T-cell (primary cell): ENCODE data around the gene SPINDOC. TPM values are rescaled to one million over a fixed set of nuclear protein-coding genes. Genes with fewer than 3 reads are reported as not detected.

Experiments
- ATAC-seq, 4 experiments: fragments of 200-7000 bp in 3 of 4; fragments of 150-1000 bp in 1 of 4; cut with Tn5 transposase; replicated peaks in 1 of 4; 1 replicate in 3 of 4; 2 replicates in 1 of 4; pipeline ENCODE4 v1.10.0; 2021; ENCODE audit warnings: moderate library complexity in 3 of 4, mild to moderate bottlenecking in 2 of 4, moderate number of reproducible peaks in 1 of 4
- CTCF ChIA-PET, 2 donors: fragments of 300-600 bp; sonication (Branson Sonifier 250); formaldehyde crosslinking; loops; one replicate each; lab custom pipeline; 2022; ENCODE audit warnings: antibody characterized with exemption in 2 of 2; lab: Charles Lee
- POLR2A ChIA-PET, 2 donors: fragments of 300-600 bp; sonication (Branson Sonifier 250); formaldehyde crosslinking; loops; one replicate each; lab custom pipeline; 2022; ENCODE audit warnings: antibody characterized with exemption in 2 of 2; lab: Charles Lee
- DNase-seq, 35 experiments: peaks; one replicate each; pipeline versions ENCODE4 v3.0.0 to v3.0.0-alpha.2; 2013 to 2023
- H3K27ac ChIP-seq: one replicate; pipeline ENCODE4 v1.5.1; 2013; ENCODE audit warnings: low read length
- H3K27me3 ChIP-seq, 2 experiments: replicated peaks in 1 of 2; 1 replicate in 1 of 2; 2 replicates in 1 of 2; pipeline versions ENCODE4 v1.6.1 to v1.7.0; 2013; ENCODE audit warnings: low read length in 1 of 2, mixed read lengths in 1 of 2; ENCODE audit not compliant: control insufficient read depth in 2 of 2, insufficient read depth in 2 of 2; ENCODE audit errors: extremely low read depth in 1 of 2
- H3K36me3 ChIP-seq, 2 donors: 1 replicate in 1 of 2; 2 replicates in 1 of 2; pipeline versions ENCODE4 v1.6.1 to v1.7.0; 2013; ENCODE audit warnings: low read length in 1 of 2; ENCODE audit not compliant: control insufficient read depth in 2 of 2, insufficient read depth in 1 of 2; ENCODE audit errors: extremely low read depth in 1 of 2
- H3K4me1 ChIP-seq, 2 experiments: 1 replicate in 1 of 2; 2 replicates in 1 of 2; pipeline versions ENCODE4 v1.6.1 to v1.7.0; 2013; ENCODE audit warnings: low read length in 2 of 2, mixed read lengths in 1 of 2; ENCODE audit not compliant: insufficient read depth in 2 of 2, control insufficient read depth in 1 of 2; ENCODE audit errors: extremely low read depth in 1 of 2
- H3K4me3 ChIP-seq, 2 donors: 1 replicate in 1 of 2; 2 replicates in 1 of 2; pipeline versions ENCODE4 v1.5.1 to v1.7.0; 2013; ENCODE audit warnings: mild to moderate bottlenecking in 2 of 2, low read length in 1 of 2, moderate library complexity in 1 of 2; ENCODE audit not compliant: control insufficient read depth in 1 of 2; ENCODE audit errors: extremely low read depth in 1 of 2
- H3K9me3 ChIP-seq: 2 replicates; pipeline ENCODE4 v1.7.0; 2013
- H3K27ac Mint-ChIP-seq, 2 donors: one replicate each; pipeline ENCODE4 v1.8.0; 2020 to 2021; ENCODE audit warnings: mild to moderate bottlenecking in 2 of 2, mixed read lengths in 2 of 2
- H3K27me3 Mint-ChIP-seq, 2 donors: one replicate each; pipeline ENCODE4 v1.8.0; 2021 to 2022; ENCODE audit warnings: mixed read lengths in 2 of 2
- H3K36me3 Mint-ChIP-seq: one replicate; pipeline ENCODE4 v1.8.0; 2021; ENCODE audit warnings: mixed read lengths
- H3K4me1 Mint-ChIP-seq, 3 donors: one replicate each; pipeline ENCODE4 v1.8.0; 2020 to 2022; ENCODE audit warnings: mixed read lengths in 3 of 3, mild to moderate bottlenecking in 1 of 3
- H3K4me3 Mint-ChIP-seq, 3 donors: one replicate each; pipeline ENCODE4 v1.8.0; 2020 to 2022; ENCODE audit warnings: mild to moderate bottlenecking in 3 of 3, mixed read lengths in 3 of 3, moderate library complexity in 3 of 3
- H3K9me3 Mint-ChIP-seq, 3 donors: one replicate each; pipeline ENCODE4 v1.8.0; 2020 to 2022; ENCODE audit warnings: mixed read lengths in 3 of 3
- WGBS: methylation state at CpG from one replicate; pipeline ENCODE4 v1.1.5; 2013; ENCODE audit warnings: missing lambda C conversion rate; ENCODE audit not compliant: insufficient coverage; 5-methylcytosine and 5-hydroxymethylcytosine counted together
- total RNA-seq, 35 experiments: library from RNA in 6 of 35; stranded (reverse) in 6 of 35; fragments of 120-200 nt in 1 of 35; gene quantifications; one replicate each; pipeline versions ENCODE4 v1.2.1 to v1.2.4 and lab custom pipeline; 2013 to 2026

SPINDOC gene
- total RNA-seq, 5 donors from 2014 or later (not counting 1 experiment from before 2014, with no cell fraction given): 8.1 to 16.1 (median 15.3) TPM

- DNase-seq: peak in 13 of 35 experiments; percentile 7 to 25 (median 17)
- H3K27me3 Mint-ChIP-seq: no peaks in the 10 kb centered on the region
- H3K36me3 Mint-ChIP-seq: peaks cover 12% of the 10 kb centered on the region
- peak overlapping the region; percentile 44 for H3K27ac ChIP-seq
- no peak for ATAC-seq
- WGBS: under 1% methylated on average over 39 of the region's 40 CpGs
- H3K4me1 ChIP-seq: peaks cover 29 to 58% of the 10 kb centered on the region in 2 experiments
- H3K9me3 Mint-ChIP-seq: no peaks in the 10 kb centered on the region
- peak overlapping the region; percentile 89 to 90 for H3K27ac Mint-ChIP-seq
- H3K36me3 ChIP-seq: peaks cover 5 to 26% of the 10 kb centered on the region in 2 donors
- peaks cover 61 to 66% (median 65%) of the 10 kb centered on the region in 3 donors for H3K4me1 Mint-ChIP-seq
- peak overlapping the region; percentile 84 to 94 (median 84) for H3K4me3 Mint-ChIP-seq
- H3K9me3 ChIP-seq: no peaks in the 10 kb centered on the region
- CTCF ChIA-PET: interaction anchor here in 1 of 2 donors (0.5 to 3.5 kb wide), 5 partner anchors 9 to 106 kb away, joined by 3 to 31 read pairs (median 4); no protein-coding TSS in a partner anchor
- peak overlapping the region; percentile 92 to 95 for H3K4me3 ChIP-seq
- POLR2A ChIA-PET: interaction anchor here in 1 of 2 donors (0.6 kb wide), 2 partner anchors 19 to 40 kb away, joined by 3 to 4 read pairs; no protein-coding TSS in a partner anchor
- H3K27me3 ChIP-seq: no peaks in the 10 kb centered on the region
These were observed 26.5 kb downstream of the SPINDOC start for GRCh38 chr11:63839508-63840355.

- Histone ChIP-seq H3K36me3 (peaks cover 5 to 30% of the 10 kb centered on the region in 2 donors), H3K4me3 (peak overlapping the region; percentile 92 to 95), H3K27ac (peak overlapping the region; percentile 44), H3K27me3 (no peaks in the 10 kb centered on the region), H3K4me1 (peaks cover 33 to 66% of the 10 kb centered on the region in 2 experiments), H3K9me3 (no peaks in the 10 kb centered on the region)
- Mint-ChIP-seq H3K27me3 (no peaks in the 10 kb centered on the region), H3K4me3 (peak overlapping the region; percentile 84 to 94 (median 84)), H3K4me1 (peaks cover 69 to 74% (median 73%) of the 10 kb centered on the region in 3 donors), H3K27ac (peak overlapping the region; percentile 89 to 90), H3K36me3 (peaks cover 13% of the 10 kb centered on the region), H3K9me3 (no peaks in the 10 kb centered on the region)
- DNase-seq (peak in 3 of 35 experiments; percentile 16 to 35 (median 17)), ATAC-seq (no peak)
- POLR2A ChIA-PET: no interaction called here
- CTCF ChIA-PET: interaction anchor here in 1 of 2 donors (0.6 kb wide), 1 partner anchor 107 kb away, joined by 5 read pairs; no protein-coding TSS in a partner anchor
- 2% methylated on average over 13 of the region's 13 CpGs for WGBS
These were observed 27.3 kb downstream of the SPINDOC start for GRCh38 chr11:63840356-63841060.

GRCh38 chr11:63841554-63841953 is 28.3 kb downstream of the SPINDOC start:
- Mint-ChIP-seq H3K27me3 (no peaks in the 10 kb centered on the region), H3K4me1 (peaks cover 73 to 77% (median 76%) of the 10 kb centered on the region in 3 donors), H3K4me3 (peak overlapping the region; percentile 84 to 94 (median 84)), H3K36me3 (peaks cover 20% of the 10 kb centered on the region), H3K27ac (peak overlapping the region; percentile 89 to 90), H3K9me3 (no peaks in the 10 kb centered on the region)
- no peak for ATAC-seq
- Histone ChIP-seq H3K27ac (no peak overlapping the region), H3K4me1 (peaks cover 34 to 69% of the 10 kb centered on the region in 2 experiments), H3K4me3 (peak overlapping the region; percentile 48 to 95), H3K9me3 (no peaks in the 10 kb centered on the region), H3K36me3 (peaks cover 5 to 30% of the 10 kb centered on the region in 2 donors), H3K27me3 (no peaks in the 10 kb centered on the region)
- CTCF ChIA-PET: interaction anchor here in 1 of 2 donors (0.6 to 0.7 kb wide), 2 partner anchors 65 to 124 kb away, joined by 3 read pairs; no protein-coding TSS in a partner anchor
- POLR2A ChIA-PET: no interaction called here
- 38% methylated on average over 2 of the region's 3 CpGs for WGBS
- peak in 1 of 35 experiments; percentile 10 for DNase-seq

- Histone ChIP-seq H3K9me3 (no peaks in the 10 kb centered on the region), H3K4me3 (no peak overlapping the region), H3K4me1 (peaks cover 25 to 71% of the 10 kb centered on the region in 2 experiments), H3K27ac (no peak overlapping the region), H3K27me3 (no peaks in the 10 kb centered on the region), H3K36me3 (peaks cover 5 to 34% of the 10 kb centered on the region in 2 donors)
- Mint-ChIP-seq H3K9me3 (no peaks in the 10 kb centered on the region), H3K27me3 (no peaks in the 10 kb centered on the region), H3K36me3 (peaks cover 23% of the 10 kb centered on the region), H3K27ac (peak overlapping the region; percentile 79 to 81), H3K4me3 (peak overlapping the region in 1 of 3 donors; percentile 94), H3K4me1 (peaks cover 73 to 77% (median 76%) of the 10 kb centered on the region in 3 donors)
- POLR2A ChIA-PET: interaction anchor here in 1 of 2 donors (1.0 kb wide), 1 partner anchor 19 kb away, joined by 3 read pairs; no protein-coding TSS in a partner anchor
- DNase-seq (no peak), ATAC-seq (no peak)
- CTCF ChIA-PET: interaction anchor here in 1 of 2 donors (0.5 to 1.0 kb wide), 2 partner anchors 33 to 631 kb away, joined by 4 to 5 read pairs; no protein-coding TSS in a partner anchor
- WGBS: 50% methylated on average over 1 of the region's 1 CpG
These were observed 29.8 kb downstream of the SPINDOC start for GRCh38 chr11:63843041-63843440.

- POLR2A ChIA-PET: no interaction called here
- CTCF ChIA-PET: interaction anchor here in 1 of 2 donors (0.6 to 1.7 kb wide), 2 partner anchors 18 to 46 kb away, joined by 3 to 4 read pairs; no protein-coding TSS in a partner anchor
- Mint-ChIP-seq H3K4me1 (peaks cover 82 to 87% (median 86%) of the 10 kb centered on the region in 3 donors), H3K9me3 (no peaks in the 10 kb centered on the region), H3K27ac (peak overlapping the region in 1 of 2 donors; percentile 28), H3K36me3 (peaks cover 29% of the 10 kb centered on the region), H3K4me3 (no peak overlapping the region), H3K27me3 (no peaks in the 10 kb centered on the region)
- Histone ChIP-seq H3K27ac (no peak overlapping the region), H3K4me1 (peaks cover 24 to 73% of the 10 kb centered on the region in 2 experiments), H3K4me3 (no peak overlapping the region), H3K27me3 (no peaks in the 10 kb centered on the region), H3K9me3 (no peaks in the 10 kb centered on the region), H3K36me3 (peaks cover 5 to 34% of the 10 kb centered on the region in 2 donors)
- WGBS: 80% methylated on average over 1 of the region's 4 CpGs
- no peak for ATAC-seq
- DNase-seq: no peak
These were observed 31.6 kb downstream of the SPINDOC start for GRCh38 chr11:63844836-63845235.
